Hepatocyte (in vitro differentiated cells): Measurements from ENCODE around the gene MSANTD1.

Experiments
- CTCF ChIP-seq: fragments of 200-600 bp; sonication (generic); IDR thresholded peaks from 2 replicates; pipeline ENCODE4 v1.5.1; 2016; ENCODE audit warnings: antibody characterized with exemption, mild to moderate bottlenecking; ENCODE audit not compliant: poor library complexity
- EZH2 ChIP-seq: fragments of 200-600 bp; sonication (generic); IDR thresholded peaks from 2 replicates; pipeline ENCODE4 v1.6.1; 2016; ENCODE audit warnings: antibody characterized with exemption, mild to moderate bottlenecking, borderline replicate concordance
- EZH2phosphoT487 ChIP-seq: fragments of 200-600 bp; sonication (generic); IDR thresholded peaks from one replicate; pipeline ENCODE4 v1.6.1; 2018; ENCODE audit warnings: antibody characterized with exemption, mild to moderate bottlenecking, low read depth, moderate library complexity; ENCODE audit not compliant: unreplicated experiment, severe bottlenecking

- no peak for TF ChIP-seq CTCF
- no peak for TF ChIP-seq EZH2
- TF ChIP-seq EZH2phosphoT487: no peak
Measured at GRCh38 chr4:3251691-3252479, 2.9 kb downstream of the MSANTD1 start.
